HL-60/S4 treated with phorbol 12-myristate 13-acetate at 8.2 ng/mL for 4 days and 3 days (cell line): ENCODE results near the gene BLVRA.

ENCODE experiments used
- in situ Hi-C: fragments of 300-500 bp; cut with MboI; formaldehyde crosslinking; loops from 2 replicates; pipeline ENCODE4 v1.15.0; 2022; ENCODE audit warnings: low sequenced_read_pairs

The BLVRA gene

GRCh38 chr7:43855176-43855575, 96.7 kb downstream of the BLVRA start:
- in situ Hi-C loops: no loop called here

- in situ Hi-C loops: no loop called here
Measured at GRCh38 chr7:43856316-43856715, 97.8 kb downstream of the BLVRA start.
